MM.1S (cell line): ENCODE data around the gene OR4K14.

Experiments
- DNase-seq: peaks from one replicate; pipeline ENCODE4 v3.0.0-alpha.2; 2015
- H2AFZ ChIP-seq: fragments of 300-600 bp; sonication (generic); 2 replicates; pipeline ENCODE4 v1.6.0; 2016; ENCODE audit warnings: antibody characterized with exemption, low read length
- H3F3A ChIP-seq: fragments of 300-600 bp; sonication (generic); 2 replicates; pipeline ENCODE4 v1.6.1; 2016; ENCODE audit warnings: mild to moderate bottlenecking, antibody characterized with exemption, low read length, moderate library complexity, mixed read lengths; ENCODE audit not compliant: insufficient read depth
- H3K27ac ChIP-seq: fragments of 300-600 bp; sonication (generic); 2 replicates; pipeline ENCODE4 v1.5.1; 2016; ENCODE audit warnings: mild to moderate bottlenecking, low read length
- H3K27me3 ChIP-seq: fragments of 300-600 bp; sonication (generic); replicated peaks from 2 replicates; pipeline ENCODE4 v1.6.0; 2016; ENCODE audit warnings: low read length; ENCODE audit not compliant: insufficient read depth
- H3K36me3 ChIP-seq: fragments of 300-600 bp; sonication (generic); replicated peaks from 2 replicates; pipeline ENCODE4 v1.6.1; 2016; ENCODE audit warnings: mild to moderate bottlenecking, low read length, mixed read lengths; ENCODE audit not compliant: insufficient read depth
- H3K4me1 ChIP-seq: fragments of 300-600 bp; sonication (generic); 2 replicates; pipeline ENCODE4 v1.6.1; 2016; ENCODE audit warnings: low read length, mixed read lengths
- H3K4me2 ChIP-seq: fragments of 300-600 bp; sonication (generic); 2 replicates; pipeline ENCODE4 v1.6.0; 2016; ENCODE audit warnings: low read depth, low read length
- H3K4me3 ChIP-seq: fragments of 300-600 bp; sonication (generic); 2 replicates; pipeline ENCODE4 v1.5.1; 2016; ENCODE audit warnings: low read length, mixed read lengths
- H3K79me2 ChIP-seq: fragments of 300-600 bp; sonication (generic); 2 replicates; pipeline ENCODE4 v1.6.1; 2016; ENCODE audit warnings: mixed run types, low read length, mixed read lengths
- H3K9ac ChIP-seq: fragments of 300-600 bp; sonication (generic); 2 replicates; pipeline ENCODE4 v1.6.1; 2016; ENCODE audit warnings: low read length, mixed read lengths
- H3K9me2 ChIP-seq: fragments of 300-600 bp; sonication (generic); replicated peaks from 2 replicates; pipeline ENCODE4 v1.6.1; 2016; ENCODE audit warnings: mild to moderate bottlenecking, low read length, mixed read lengths; ENCODE audit not compliant: insufficient read depth
- H3K9me3 ChIP-seq: fragments of 300-600 bp; sonication (generic); replicated peaks from 2 replicates; pipeline ENCODE4 v1.6.1; 2016; ENCODE audit warnings: mild to moderate bottlenecking, low read length, mixed read lengths; ENCODE audit not compliant: insufficient read depth
- H4K20me1 ChIP-seq: fragments of 300-600 bp; sonication (generic); 2 replicates; pipeline ENCODE4 v1.6.1; 2016; ENCODE audit warnings: mild to moderate bottlenecking, low read length, moderate library complexity, mixed read lengths; ENCODE audit not compliant: insufficient read depth
- CTCF ChIP-seq: fragments of 300-600 bp; sonication (generic); IDR thresholded peaks from 2 replicates; pipeline ENCODE4 v1.5.1; 2016; ENCODE audit warnings: antibody characterized with exemption, low read length, mixed read lengths
- EZH2 ChIP-seq: fragments of 300-600 bp; sonication (generic); optimal IDR thresholded peaks from 2 replicates; pipeline ENCODE3; 2017; ENCODE audit warnings: low read depth, mild to moderate bottlenecking, antibody characterized with exemption, low read length, mixed read lengths
- EZH2phosphoT487 ChIP-seq: fragments of 300-600 bp; sonication (generic); IDR thresholded peaks from 2 replicates; pipeline ENCODE4 v1.6.1; 2018; ENCODE audit warnings: antibody characterized with exemption, low read length

OR4K14 gene, protein sequence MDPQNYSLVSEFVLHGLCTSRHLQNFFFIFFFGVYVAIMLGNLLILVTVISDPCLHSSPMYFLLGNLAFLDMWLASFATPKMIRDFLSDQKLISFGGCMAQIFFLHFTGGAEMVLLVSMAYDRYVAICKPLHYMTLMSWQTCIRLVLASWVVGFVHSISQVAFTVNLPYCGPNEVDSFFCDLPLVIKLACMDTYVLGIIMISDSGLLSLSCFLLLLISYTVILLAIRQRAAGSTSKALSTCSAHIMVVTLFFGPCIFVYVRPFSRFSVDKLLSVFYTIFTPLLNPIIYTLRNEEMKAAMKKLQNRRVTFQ

GRCh38 chr14:20019257-20019865 is at the start of gene OR4K14:
TSS of gene OR4K14 (minus strand) at chr14:20019307. CDS start at chr14:20015193, 4,114 bp downstream.
- no peak within 1 kb of the TSS for H3K27ac ChIP-seq
- TF ChIP-seq CTCF (no peak), EZH2phosphoT487 (no peak), EZH2 (no peak)
- no peaks in the 10 kb centered on the region for H3K9me2 ChIP-seq
- no peak for DNase-seq
- H3K4me2 ChIP-seq, result no peak within 1 kb of the TSS
- H3K79me2 ChIP-seq, result no peaks in the 10 kb centered on the region
- H3K9ac ChIP-seq, result no peak within 1 kb of the TSS
- no peaks in the 10 kb centered on the region for H3K4me1 ChIP-seq
- no peaks in the 10 kb centered on the region for H3K9me3 ChIP-seq
- no peaks in the 10 kb centered on the region for H3K36me3 ChIP-seq
- no peak within 1 kb of the TSS for H3K4me3 ChIP-seq
- no peaks in the 10 kb centered on the region for H4K20me1 ChIP-seq
- H2AFZ ChIP-seq, result no peak within 1 kb of the TSS
- H3K27me3 ChIP-seq, result no peaks in the 10 kb centered on the region
- H3F3A ChIP-seq, result no peaks in the 10 kb centered on the region

DNA sequence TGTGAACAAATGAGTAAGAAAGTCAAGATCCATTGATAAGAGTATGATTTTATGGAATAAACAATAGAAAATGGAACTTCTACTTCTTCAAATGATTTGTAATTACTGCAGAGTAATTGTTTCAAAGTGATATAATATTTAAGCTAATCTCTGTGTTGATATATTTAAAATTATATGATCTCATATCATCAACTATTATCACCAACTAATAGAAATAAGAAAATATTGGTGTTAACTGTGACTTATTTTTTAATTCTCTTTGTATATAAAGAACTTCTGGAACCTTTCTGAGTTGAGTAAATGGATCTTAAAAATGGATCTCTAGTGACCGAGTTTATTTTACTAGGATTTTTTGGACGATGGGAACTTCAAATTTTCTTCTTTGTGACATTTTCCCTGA is 40.6 kb upstream of the OR4K14 start, which contains the start of gene OR4L1:
Gene OR4L1, plus strand, starts transcription at position 301 of the 400 bp plus-strand sequence. Its CDS starts 0 bp downstream, at position 301.
- no peaks in the 10 kb centered on the region for H4K20me1 ChIP-seq
- H3K4me2 ChIP-seq, result no peak within 1 kb of the TSS
- H3K79me2 ChIP-seq, result no peaks in the 10 kb centered on the region
- no peak for DNase-seq
- H3K27me3 ChIP-seq, result no peaks in the 10 kb centered on the region
- no peaks in the 10 kb centered on the region for H3K4me1 ChIP-seq
- no peaks in the 10 kb centered on the region for H3K9me3 ChIP-seq
- no peak within 1 kb of the TSS for H2AFZ ChIP-seq
- H3K9me2 ChIP-seq, result no peaks in the 10 kb centered on the region
- no peak within 1 kb of the TSS for H3K4me3 ChIP-seq
- no peak within 1 kb of the TSS for H3K27ac ChIP-seq
- TF ChIP-seq EZH2 (no peak), CTCF (no peak), EZH2phosphoT487 (no peak)
- H3K9ac ChIP-seq, result no peak within 1 kb of the TSS
- H3K36me3 ChIP-seq, result no peaks in the 10 kb centered on the region
- H3F3A ChIP-seq, result no peaks in the 10 kb centered on the region

DNA sequence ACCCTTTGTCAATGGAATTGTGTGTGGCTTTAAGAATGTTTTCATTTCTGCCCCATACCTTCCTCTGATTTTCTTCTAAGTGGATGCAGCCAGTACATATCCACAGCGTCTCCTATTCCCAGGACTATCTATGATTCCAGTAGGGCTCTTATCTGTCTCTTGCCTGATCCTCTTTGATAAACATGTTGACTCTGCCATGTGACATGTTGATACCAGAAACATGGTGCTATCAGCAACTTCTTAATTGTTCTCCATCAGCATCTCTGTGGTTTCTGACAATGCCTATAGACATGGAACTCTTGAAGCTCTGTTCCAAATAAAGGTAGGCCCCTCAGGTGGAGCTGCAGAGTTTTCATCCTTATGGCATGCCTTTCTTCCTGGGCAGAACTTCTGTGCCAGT is 29.1 kb upstream of the OR4K14 start:
- Histone ChIP-seq H3K4me2 (no peak overlapping the region), H3K9me3 (no peaks in the 10 kb centered on the region), H3K27me3 (no peaks in the 10 kb centered on the region)

More for the DNA sequence above, 29.1 kb upstream of the OR4K14 start:
- Histone ChIP-seq H3K27ac (no peak overlapping the region), H2AFZ (no peak overlapping the region), H3K4me1 (no peaks in the 10 kb centered on the region), H3K36me3 (no peaks in the 10 kb centered on the region), H3K9ac (no peak overlapping the region), H3K79me2 (no peaks in the 10 kb centered on the region), H3K9me2 (no peaks in the 10 kb centered on the region), H3K4me3 (no peak overlapping the region), H3F3A (no peaks in the 10 kb centered on the region), H4K20me1 (no peaks in the 10 kb centered on the region)
- TF ChIP-seq EZH2phosphoT487, result no peak
- no peak for TF ChIP-seq EZH2
- no peak for TF ChIP-seq CTCF
- DNase-seq, result no peak
